Activated naive CD4-positive, alpha-beta T cell treated with anti-CD3 and anti-CD28 coated beads, Interleukin-2, amount 50 U/mL, for 72 hours (primary cell): ENCODE results near the gene PGM5. TPM values are rescaled to one million over a fixed set of nuclear protein-coding genes. Genes with fewer than 3 reads are reported as not detected.

Experiments used
- ATAC-seq, 2 donors: fragments of 150-1000 bp; cut with Tn5 transposase; 2 replicates each; pipeline ENCODE4 v1.10.0; 2021; ENCODE audit warnings: mild to moderate bottlenecking in 2 of 2, moderate library complexity in 2 of 2
- DNase-seq, 2 donors: peaks; one replicate each; pipeline ENCODE4 v3.0.0; 2021 to 2022; ENCODE audit warnings: low spot score in 2 of 2
- H3K27ac Mint-ChIP-seq, 2 donors: one replicate each; pipeline ENCODE4 v1.8.0; 2022; ENCODE audit warnings: mild to moderate bottlenecking in 2 of 2, mixed read lengths in 2 of 2
- H3K36me3 Mint-ChIP-seq, 2 donors: one replicate each; pipeline ENCODE4 v1.8.0; 2022; ENCODE audit warnings: mixed read lengths in 2 of 2
- H3K9me3 Mint-ChIP-seq, 2 donors: one replicate each; pipeline ENCODE4 v1.8.0; 2022; ENCODE audit warnings: mixed read lengths in 2 of 2
- total RNA-seq, 2 donors: library from RNA; stranded (reverse); gene quantifications; one replicate each; pipeline ENCODE4 v1.2.3, GENCODE V29; 2022

The PGM5 gene
- total RNA-seq, 2 donors from 2014 or later: not detected

GRCh38 chr9:68560071-68560844, 203.8 kb downstream of the PGM5 start:
- no peak overlapping the region for H3K27ac Mint-ChIP-seq
- no peaks in the 10 kb centered on the region for H3K36me3 Mint-ChIP-seq
- ATAC-seq: peak; percentile 34 to 64
- no peaks in the 10 kb centered on the region for H3K9me3 Mint-ChIP-seq
- DNase-seq: peak in 1 of 2 donors; percentile 75

- Mint-ChIP-seq H3K36me3 (no peaks in the 10 kb centered on the region), H3K9me3 (no peaks in the 10 kb centered on the region), H3K27ac (no peak overlapping the region)
- DNase-seq (no peak), ATAC-seq (no peak)
Measured at GRCh38 chr9:68562461-68562860, 206.1 kb downstream of the PGM5 start.

GRCh38 chr9:68567565-68567964, 211.2 kb downstream of the PGM5 start:
- H3K9me3 Mint-ChIP-seq: peaks cover 5% of the 10 kb centered on the region in 2 donors
- DNase-seq: no peak
- peaks cover 5 to 7% of the 10 kb centered on the region in 2 donors for H3K36me3 Mint-ChIP-seq
- ATAC-seq: no peak
- H3K27ac Mint-ChIP-seq: no peak overlapping the region

GRCh38 chr9:68574150-68574549, 217.7 kb downstream of the PGM5 start:
- DNase-seq: no peak
- Mint-ChIP-seq H3K36me3 (peaks cover 5 to 7% of the 10 kb centered on the region in 2 donors), H3K27ac (no peak overlapping the region), H3K9me3 (peaks cover 5% of the 10 kb centered on the region in 2 donors)
- ATAC-seq: no peak

GRCh38 chr9:68575817-68576216, 219.4 kb downstream of the PGM5 start:
- Mint-ChIP-seq H3K27ac (no peak overlapping the region), H3K9me3 (peaks cover 5% of the 10 kb centered on the region in 2 donors), H3K36me3 (peaks cover 5 to 7% of the 10 kb centered on the region in 2 donors)
- ATAC-seq (no peak), DNase-seq (no peak)

DNA sequence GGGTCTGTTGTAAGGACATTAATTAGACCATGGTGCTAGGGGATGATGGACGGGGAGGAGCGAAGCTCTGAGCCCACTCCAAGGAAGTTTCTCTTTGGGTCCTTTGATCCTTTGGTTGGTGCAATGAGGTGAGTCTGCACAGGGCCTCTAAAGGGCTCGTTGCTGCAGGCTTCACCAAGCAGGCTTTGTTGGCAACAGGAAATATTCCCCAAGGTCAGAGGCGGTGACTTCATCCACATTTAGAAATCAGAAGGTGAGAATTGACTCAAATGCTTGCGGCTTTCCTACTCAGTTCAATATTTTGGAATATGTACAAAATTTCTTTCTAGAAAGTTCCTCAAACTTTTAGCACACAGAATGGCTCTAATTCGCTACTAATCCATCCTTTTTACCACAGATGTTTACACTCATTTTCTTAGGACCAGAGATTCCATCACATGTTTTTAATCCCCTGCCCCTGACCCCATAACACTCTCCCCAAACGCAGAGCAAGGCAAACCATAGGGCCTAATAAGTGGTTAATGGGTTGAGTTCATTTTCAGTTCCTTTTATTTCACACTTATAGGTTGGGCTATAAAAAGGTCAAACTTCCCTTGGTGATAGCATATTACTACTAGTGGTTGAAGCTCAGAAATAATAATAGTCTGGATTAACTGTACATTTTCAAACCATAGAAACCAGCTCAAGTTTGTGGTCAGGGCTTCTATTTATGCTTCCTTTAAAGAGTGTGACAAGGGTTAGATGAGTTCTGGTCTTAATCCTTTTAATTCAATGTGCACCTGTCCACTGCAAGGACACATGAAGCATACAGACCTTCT, 221.6 kb downstream of the PGM5 start:
- ATAC-seq: no peak
- Mint-ChIP-seq H3K27ac (no peak overlapping the region), H3K36me3 (no peaks in the 10 kb centered on the region), H3K9me3 (no peaks in the 10 kb centered on the region)
- DNase-seq: no peak

Other genes starting within 250 kb of the PGM5 start
- 10 to 100 TPM; 52.1 to 56.6 TPM for gene ZNG1C, start 114.6 kb upstream of the PGM5 start, total RNA-seq
- gene FOXD4L3, start 53.7 kb upstream of the PGM5 start, total RNA-seq: under 1 TPM in 1 of 2 donors, not detected in 1; 0.18 TPM
- gene TMEM252, start 184.3 kb downstream of the PGM5 start, total RNA-seq: not detected